SK-N-SH treated with all-trans-retinoic acid at 6 μM for 48 hours (cell line): ENCODE data around the gene ARHGAP24.

Experiments
- ATAC-seq: fragments of 200-7000 bp; cut with Tn5 transposase; 3 replicates; pipeline ENCODE4 v1.9.1; 2020; ENCODE audit warnings: mild to moderate bottlenecking, moderate library complexity
- ARNTL ChIP-seq: fragments of 450-650 bp; formaldehyde crosslinking; IDR thresholded peaks from 2 replicates; pipeline ENCODE4 v1.5.0; 2020; ENCODE audit warnings: low read depth, mild to moderate bottlenecking, moderate library complexity, borderline replicate concordance
- BACH2 ChIP-seq: fragments of 250-450 bp; sonication (Bioruptor Pico); IDR thresholded peaks from 2 replicates; pipeline ENCODE4 v1.9.0; 2021; ENCODE audit warnings: mild to moderate bottlenecking, borderline replicate concordance
- CREB5 ChIP-seq: fragments of 250-450 bp; sonication (Bioruptor Pico); IDR thresholded peaks from 2 replicates; pipeline ENCODE4 v1.5.1; 2020; ENCODE audit warnings: low read depth, mild to moderate bottlenecking, moderate library complexity
- CSDC2 ChIP-seq: fragments of 250-450 bp; sonication (Bioruptor Pico); IDR thresholded peaks from 2 replicates; pipeline ENCODE4 v1.5.0; 2020; ENCODE audit warnings: mild to moderate bottlenecking, moderate library complexity
- ESRRG ChIP-seq: fragments of 250-450 bp; sonication (Bioruptor Pico); IDR thresholded peaks from 2 replicates; pipeline ENCODE4 v1.6.1; 2021; ENCODE audit warnings: mild to moderate bottlenecking
- GLIS3 ChIP-seq: fragments of 250-450 bp; sonication (Bioruptor Pico); IDR thresholded peaks from 2 replicates; pipeline ENCODE4 v1.5.0; 2020; ENCODE audit warnings: mild to moderate bottlenecking, moderate library complexity
- ISL1 ChIP-seq: fragments of 250-450 bp; sonication (Bioruptor Pico); IDR thresholded peaks from 2 replicates; pipeline ENCODE4 v2.1.2; 2022; ENCODE audit warnings: mild to moderate bottlenecking, moderate library complexity
- OSR1 ChIP-seq: fragments of 250-450 bp; sonication (Bioruptor Pico); IDR thresholded peaks from 2 replicates; pipeline ENCODE4 v1.8.0; 2022; ENCODE audit warnings: moderate library complexity, mild to moderate bottlenecking, inconsistent platforms
- PATZ1 ChIP-seq: fragments of 250-450 bp; sonication (Bioruptor Pico); IDR thresholded peaks from 2 replicates; pipeline ENCODE4 v1.8.0; 2020; ENCODE audit warnings: mild to moderate bottlenecking, moderate library complexity, borderline replicate concordance
- PPARA ChIP-seq: fragments of 250-450 bp; sonication (Bioruptor Pico); IDR thresholded peaks from 2 replicates; pipeline ENCODE4 v1.5.0; 2020; ENCODE audit warnings: mild to moderate bottlenecking, borderline replicate concordance
- RARB ChIP-seq: fragments of 250-450 bp; sonication (Bioruptor Pico); IDR thresholded peaks from 2 replicates; pipeline ENCODE4 v1.8.0; 2021; ENCODE audit warnings: mild to moderate bottlenecking, moderate library complexity
- SNAI2 ChIP-seq: fragments of 250-450 bp; sonication (Bioruptor Pico); IDR thresholded peaks from 2 replicates; pipeline ENCODE4 v1.5.0; 2020; ENCODE audit warnings: mild to moderate bottlenecking, moderate library complexity
- TCF4 ChIP-seq: fragments of 250-450 bp; sonication (Bioruptor Pico); IDR thresholded peaks from 2 replicates; pipeline ENCODE4 v1.8.0; 2021; ENCODE audit warnings: mild to moderate bottlenecking, moderate library complexity, borderline replicate concordance
- TSHZ2 ChIP-seq: fragments of 250-450 bp; sonication (Bioruptor Pico); IDR thresholded peaks from 2 replicates; pipeline ENCODE4 v1.5.0; 2020; ENCODE audit warnings: mild to moderate bottlenecking, moderate library complexity
- ZC3H10 ChIP-seq: fragments of 250-450 bp; sonication (Bioruptor Pico); IDR thresholded peaks from 2 replicates; pipeline ENCODE4 v1.5.1; 2021; ENCODE audit warnings: mild to moderate bottlenecking, moderate library complexity
- ZFP3 ChIP-seq: fragments of 250-450 bp; sonication (Bioruptor Pico); IDR thresholded peaks from 2 replicates; pipeline ENCODE4 v1.5.0; 2020; ENCODE audit warnings: mild to moderate bottlenecking, moderate library complexity
- ZFP30 ChIP-seq: fragments of 450-650 bp; formaldehyde crosslinking; IDR thresholded peaks from 2 replicates; pipeline ENCODE4 v1.5.0; 2022; ENCODE audit warnings: mild to moderate bottlenecking, moderate library complexity
- ZNF70 ChIP-seq: fragments of 450-650 bp; formaldehyde crosslinking; IDR thresholded peaks from 2 replicates; pipeline ENCODE4 v1.5.0; 2020; ENCODE audit warnings: mild to moderate bottlenecking, moderate library complexity
- ZNF8 ChIP-seq: fragments of 450-650 bp; formaldehyde crosslinking; IDR thresholded peaks from 2 replicates; pipeline ENCODE4 v1.5.0; 2020; ENCODE audit warnings: mild to moderate bottlenecking, moderate library complexity

The ARHGAP24 gene

GRCh38 chr4:85509882-85510631, 35.1 kb downstream of the ARHGAP24 start:
- TF ChIP-seq SNAI2 (CRISPR knock-in tag) (no peak), BACH2 (CRISPR knock-in tag) (no peak), OSR1 (no peak), ARNTL (no peak), CREB5 (CRISPR knock-in tag) (no peak), TSHZ2 (CRISPR knock-in tag) (no peak), CSDC2 (CRISPR knock-in tag) (no peak), ESRRG (CRISPR knock-in tag) (no peak), ZFP3 (no peak), RARB (no peak)
- TF ChIP-seq, all 23 proteins: peak for 0
- no peak for ATAC-seq

GRCh38 chr4:85510632-85510984, 35.7 kb downstream of the ARHGAP24 start:
- no peak for TF ChIP-seq GLIS3
- no peak for TF ChIP-seq ZNF70
- no peak for TF ChIP-seq TSHZ2 (CRISPR knock-in tag)
- no peak for TF ChIP-seq ZFP30 (CRISPR knock-in tag)
- TF ChIP-seq ARNTL: no peak
- TF ChIP-seq PPARA (CRISPR knock-in tag): no peak
- no peak for TF ChIP-seq RARB
- no peak for TF ChIP-seq ZC3H10 (CRISPR knock-in tag)
- TF ChIP-seq ZNF8 (CRISPR knock-in tag): no peak
- no peak for TF ChIP-seq PATZ1
- no peak for TF ChIP-seq SNAI2 (CRISPR knock-in tag)
- no peak for TF ChIP-seq ISL1 (CRISPR knock-in tag)
- ATAC-seq: no peak

- TF ChIP-seq ZC3H10 (CRISPR knock-in tag) (no peak), ESRRG (CRISPR knock-in tag) (no peak), TCF4 (CRISPR knock-in tag) (no peak), CREB5 (CRISPR knock-in tag) (no peak), RARB (no peak)
- no peak for ATAC-seq
Measured at GRCh38 chr4:85512446-85513205, 37.7 kb downstream of the ARHGAP24 start.
